HS-27A (cell line): ENCODE measurements around the gene ZBTB43.
A peak's percentile ranks its signal among the peaks of the same experiment; 100 is the strongest.
"Not testable (repeated sequence)": the region's sequence is repeated elsewhere in the genome, so short reads cannot be mapped to it uniquely, and the experiment has no call there.

Experiments used
- DNase-seq: peaks from one replicate; pipeline ENCODE4 v3.0.0-alpha.2; 2012; ENCODE audit warnings: low read depth, missing footprints

The ZBTB43 gene

GRCh38 chr9:126804696-126805553 is at the start of gene ZBTB43:
Gene ZBTB43, plus strand, starts transcription at chr9:126805040. Its CDS starts 27,470 bp downstream, at chr9:126832510.
- peak; percentile 76 for DNase-seq

- no peak for DNase-seq
These were observed 49.4 kb upstream of the ZBTB43 start for GRCh38 chr9:126755317-126755875.

GRCh38 chr9:126756238-126756637 is 48.6 kb upstream of the ZBTB43 start:
- no peak for DNase-seq

- no peak for DNase-seq
These were observed 47.9 kb upstream of the ZBTB43 start for GRCh38 chr9:126756876-126757415.

DNA sequence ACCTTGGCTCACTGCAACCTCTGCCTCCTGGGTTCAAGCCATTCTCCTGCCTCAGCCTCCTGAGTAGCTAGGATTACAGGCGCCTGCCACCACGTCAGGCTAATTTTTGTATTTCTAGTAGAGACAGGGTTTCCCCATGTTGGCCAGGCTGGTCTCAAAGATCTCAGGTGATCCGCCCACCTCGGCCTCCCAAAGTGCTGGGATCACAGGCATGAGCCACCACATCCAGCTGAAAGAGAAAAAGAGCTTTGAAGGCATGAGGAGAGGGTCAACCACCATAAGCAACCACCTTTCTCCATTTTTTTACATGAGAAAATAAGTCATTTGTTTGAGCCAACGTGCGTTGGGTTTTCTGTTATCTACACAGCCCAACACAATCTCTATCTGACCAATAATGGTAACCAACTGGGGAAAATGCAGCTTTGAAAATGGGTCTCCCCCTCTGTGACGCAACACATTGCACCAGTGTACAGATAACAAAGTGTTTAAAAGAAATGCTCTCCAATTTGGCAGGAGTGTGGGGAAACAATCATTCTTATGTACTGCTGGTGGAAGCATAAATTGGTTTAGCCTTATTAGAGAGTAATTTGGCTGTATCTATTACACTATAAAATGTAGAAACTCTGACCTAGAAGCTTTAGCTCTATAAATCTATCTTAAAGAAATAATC is 45.8 kb upstream of the ZBTB43 start:
- DNase-seq, result no peak

DNA sequence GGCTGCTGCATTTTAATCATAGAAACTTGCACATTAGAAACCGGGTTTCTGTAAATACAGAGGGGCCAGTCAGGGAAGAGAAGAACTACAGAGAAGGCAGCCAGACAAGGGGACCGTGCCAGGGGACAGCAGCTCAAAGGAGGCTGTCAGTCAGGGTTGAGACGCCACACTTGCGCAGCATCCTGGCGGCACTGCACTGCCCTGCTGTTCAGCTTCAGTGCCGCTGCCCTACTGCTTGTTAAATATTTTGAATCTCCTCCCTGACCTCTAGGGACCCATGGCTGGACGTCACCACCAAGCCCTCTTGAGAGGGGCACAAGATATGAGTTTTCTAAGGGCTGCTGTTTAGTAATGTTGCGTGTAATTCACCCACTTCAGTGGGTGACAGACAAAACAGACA is 43.6 kb upstream of the ZBTB43 start:
- DNase-seq, result no peak

DNA sequence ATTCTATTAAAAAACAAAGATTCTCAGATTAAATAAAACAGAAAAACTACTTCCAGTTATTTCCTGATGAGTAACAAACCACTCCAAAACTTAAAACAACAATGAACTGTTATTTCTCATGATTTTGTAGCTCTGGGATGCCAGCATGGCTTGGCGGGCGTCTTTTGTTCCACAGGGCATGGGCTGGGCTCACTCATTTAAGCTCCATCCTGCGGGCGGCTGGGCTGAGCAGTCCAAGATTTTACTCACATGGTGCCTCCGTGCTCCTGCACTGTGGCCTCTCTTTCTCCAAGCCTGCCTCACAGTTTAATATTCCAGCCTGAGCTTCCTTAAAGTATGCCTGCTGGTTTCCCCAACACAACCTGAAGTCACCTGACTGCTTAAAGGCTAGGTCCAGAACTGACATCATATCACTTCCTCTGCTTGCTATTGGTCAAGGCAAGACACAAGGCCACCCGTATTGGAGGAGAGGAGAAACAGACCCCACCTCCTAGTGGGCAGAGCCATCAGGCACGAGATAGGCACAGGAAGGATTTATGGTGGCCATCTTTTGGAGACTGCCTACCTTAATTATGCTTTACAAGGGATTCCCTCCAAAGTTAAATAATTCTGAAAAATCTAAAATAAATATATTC is 41.6 kb upstream of the ZBTB43 start:
- DNase-seq, result no peak

GRCh38 chr9:126773004-126773607 is 31.7 kb upstream of the ZBTB43 start:
- DNase-seq, result no peak

GRCh38 chr9:126775926-126776325 is 28.9 kb upstream of the ZBTB43 start:
- no peak for DNase-seq

DNA sequence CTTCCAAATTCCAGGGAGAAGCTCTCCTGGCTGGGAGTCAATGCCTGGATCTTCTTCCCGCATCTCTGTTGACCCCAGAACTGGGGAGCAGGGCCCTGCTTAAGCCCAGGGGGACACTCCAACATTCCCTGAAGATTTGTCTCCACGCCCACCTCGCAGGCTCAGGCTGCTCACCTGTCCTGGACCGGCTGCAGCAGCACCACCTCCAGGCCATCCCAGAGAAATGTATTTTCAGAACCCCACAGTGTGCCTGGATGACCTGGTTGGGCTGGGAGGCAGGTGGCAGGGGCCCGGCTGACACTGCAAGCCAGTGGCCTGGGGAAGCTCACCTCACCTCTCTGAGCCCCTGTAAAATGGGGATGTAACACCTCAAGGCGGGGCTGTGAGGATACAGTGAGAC is 27.1 kb upstream of the ZBTB43 start:
- no peak for DNase-seq

DNA sequence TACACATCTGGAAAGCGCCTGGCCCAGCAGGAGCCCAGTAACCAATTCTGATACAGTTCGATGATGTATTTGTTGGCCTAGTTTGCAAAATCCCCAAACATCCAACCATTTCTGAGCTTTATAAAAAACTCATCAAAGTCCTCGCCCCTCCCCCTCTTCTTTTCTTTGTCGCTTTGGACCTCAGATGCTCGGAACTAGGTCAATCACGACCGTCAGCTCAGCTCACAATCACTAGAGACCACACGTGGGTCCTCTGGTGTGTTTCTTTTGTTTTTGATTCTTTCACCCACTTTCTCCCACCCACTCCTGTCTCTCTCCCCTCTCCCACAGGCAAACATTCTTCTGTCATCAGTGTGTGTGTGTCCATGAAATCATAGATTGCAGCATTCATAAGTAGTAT is 26.7 kb upstream of the ZBTB43 start:
- DNase-seq, result no peak

DNA sequence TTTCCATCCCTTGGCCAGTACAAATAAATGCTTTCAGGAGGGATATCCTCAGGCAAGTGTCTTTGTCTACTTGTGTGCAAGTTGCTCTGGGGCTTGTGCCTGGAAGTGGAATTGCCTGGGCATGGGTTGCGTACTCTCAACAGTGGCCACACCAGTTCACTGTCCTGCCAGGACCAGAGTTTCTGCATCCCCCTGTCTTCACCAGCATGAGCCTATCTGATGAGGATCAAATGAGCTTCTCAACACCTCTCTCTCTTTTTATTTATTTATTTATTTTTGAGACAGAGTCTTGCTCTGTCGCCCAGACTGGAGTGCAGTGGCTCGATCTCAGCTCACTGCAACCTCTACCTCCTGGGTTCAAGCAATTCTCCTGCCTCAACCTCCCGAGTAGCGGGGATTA is 26.1 kb upstream of the ZBTB43 start:
- DNase-seq, result not testable (repeated sequence)

DNA sequence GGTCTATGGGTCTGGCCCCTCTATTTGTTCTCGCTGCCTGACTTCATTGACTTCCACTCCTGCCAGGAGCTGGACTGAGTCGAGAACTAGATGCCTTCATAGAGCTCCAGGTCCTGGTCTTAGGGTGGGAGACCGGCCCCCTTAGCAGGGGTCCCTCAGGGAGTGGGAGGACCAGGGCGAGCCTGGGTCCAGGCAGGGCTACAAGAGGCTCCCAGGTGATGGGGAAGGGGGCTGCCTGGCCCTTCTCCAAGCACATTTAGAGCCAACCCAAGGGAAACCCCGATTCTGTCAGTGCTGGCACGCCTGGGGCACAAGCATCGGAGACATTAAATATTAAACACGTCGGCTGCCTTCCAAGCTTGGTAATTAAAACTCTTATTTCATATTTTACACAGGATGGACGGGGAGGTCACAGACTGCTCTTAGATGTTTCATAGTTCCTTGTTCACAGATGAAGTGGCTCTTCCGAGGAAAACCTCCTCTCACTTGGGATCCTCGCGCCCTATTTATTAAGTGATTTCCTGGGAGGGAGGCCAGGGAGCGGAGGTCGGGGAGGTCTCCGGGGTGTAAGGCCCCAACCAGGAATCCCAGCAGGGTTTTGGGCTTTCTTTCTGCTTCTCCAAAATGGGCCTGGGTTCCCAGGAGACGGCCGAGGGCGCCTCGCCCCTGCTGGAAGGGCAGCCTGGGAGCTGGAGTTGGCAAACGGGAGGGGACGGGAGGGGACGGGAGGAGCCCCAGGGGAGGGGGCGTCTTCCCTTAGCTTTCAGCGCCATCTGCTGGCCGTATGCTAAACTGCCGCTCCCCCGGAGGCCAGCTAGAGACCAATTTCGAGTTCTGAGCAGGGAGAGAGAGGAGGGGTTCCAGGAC is 23.4 kb upstream of the ZBTB43 start:
- DNase-seq, result no peak

DNA sequence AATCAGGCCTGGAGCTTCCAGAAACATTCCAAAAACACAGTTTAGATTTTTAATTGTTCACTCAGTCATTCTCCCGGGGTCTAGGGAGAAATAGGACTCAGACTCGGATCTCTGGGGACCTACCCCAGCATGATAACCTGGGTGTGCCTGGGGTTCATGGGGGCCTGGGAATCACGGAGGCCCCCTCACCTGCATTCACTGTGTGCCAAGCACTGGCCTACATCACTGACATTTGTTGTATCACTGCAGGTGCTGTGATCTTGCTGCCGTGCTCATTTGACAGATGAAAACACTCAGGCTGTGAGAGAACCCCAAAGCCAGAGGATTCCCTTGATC is 22.8 kb upstream of the ZBTB43 start:
- no peak for DNase-seq

GRCh38 chr9:126783949-126784348 is 20.9 kb upstream of the ZBTB43 start:
- no peak for DNase-seq

DNA sequence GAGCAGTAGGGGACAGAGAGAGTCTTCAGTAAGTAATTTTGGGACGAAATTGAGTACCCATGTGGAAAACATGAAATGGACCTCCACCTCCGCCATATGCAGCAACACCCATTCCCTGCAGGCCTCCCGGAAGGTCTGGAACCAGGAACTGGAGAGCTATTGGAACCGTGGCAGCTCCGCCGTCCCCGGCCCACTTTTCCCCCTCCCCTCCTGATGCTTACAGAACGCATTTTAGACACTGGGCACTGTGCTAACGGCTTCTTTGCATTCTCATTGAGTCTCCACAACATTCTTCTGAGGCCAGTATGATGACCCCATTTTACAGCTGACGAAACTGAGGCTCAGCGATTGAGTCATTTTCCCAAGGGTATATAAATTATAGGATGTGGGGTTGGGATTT is 20.4 kb upstream of the ZBTB43 start:
- no peak for DNase-seq

GRCh38 chr9:126784841-126785240 is 20.0 kb upstream of the ZBTB43 start:
- not testable (repeated sequence) for DNase-seq

DNA sequence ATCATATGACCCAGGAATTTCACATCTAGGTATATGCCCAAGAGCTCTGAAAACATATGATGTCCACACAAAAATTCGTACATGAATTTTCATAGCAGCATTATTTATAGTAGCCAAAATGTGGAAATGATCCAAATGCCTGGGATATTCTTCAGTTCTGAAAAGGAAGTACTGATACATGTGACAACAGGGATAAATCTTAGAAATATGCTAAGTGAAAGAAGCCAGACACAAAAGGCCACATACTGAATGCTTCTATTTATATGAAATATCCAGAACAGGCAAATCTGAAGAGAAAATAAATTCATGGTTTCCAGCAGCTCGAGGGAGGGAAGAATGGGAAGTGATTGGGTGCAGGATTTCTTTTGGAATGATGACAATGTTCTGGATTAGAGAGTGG is 16.8 kb upstream of the ZBTB43 start:
- no peak for DNase-seq

DNA sequence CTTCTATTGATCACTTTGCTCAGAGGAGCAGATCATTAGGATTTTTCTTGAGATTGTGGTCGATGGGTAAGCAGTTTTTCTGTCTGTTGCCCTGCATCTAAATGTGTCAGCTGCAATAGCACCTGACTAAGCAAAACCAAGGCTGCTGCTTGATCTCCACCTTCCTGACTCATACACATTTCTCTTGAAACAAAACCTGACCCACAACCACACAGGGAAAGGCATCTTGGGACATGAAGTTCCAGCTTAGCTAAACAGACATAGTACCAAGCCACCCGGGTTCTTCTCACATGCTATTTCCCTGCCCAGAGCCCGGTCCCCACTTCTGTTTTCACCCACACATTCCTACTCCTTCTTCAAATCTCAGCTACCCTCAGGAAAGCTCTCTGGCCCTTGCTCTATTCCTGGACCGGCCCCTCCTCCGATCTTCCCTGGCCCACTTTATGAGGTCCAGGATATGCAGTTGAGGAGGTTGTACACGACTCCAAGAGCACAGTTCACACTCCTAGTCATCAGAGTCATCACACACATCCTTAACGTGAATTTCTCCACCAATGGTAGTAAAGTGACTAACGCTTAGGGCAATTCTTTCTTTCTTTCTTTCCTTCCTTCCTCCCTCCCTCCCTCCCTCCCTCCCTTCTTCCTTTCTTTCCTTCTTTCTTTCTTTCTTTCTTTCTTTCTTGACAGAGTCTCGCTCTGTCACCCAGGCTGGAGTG is 16.0 kb upstream of the ZBTB43 start:
- DNase-seq, result no peak

DNA sequence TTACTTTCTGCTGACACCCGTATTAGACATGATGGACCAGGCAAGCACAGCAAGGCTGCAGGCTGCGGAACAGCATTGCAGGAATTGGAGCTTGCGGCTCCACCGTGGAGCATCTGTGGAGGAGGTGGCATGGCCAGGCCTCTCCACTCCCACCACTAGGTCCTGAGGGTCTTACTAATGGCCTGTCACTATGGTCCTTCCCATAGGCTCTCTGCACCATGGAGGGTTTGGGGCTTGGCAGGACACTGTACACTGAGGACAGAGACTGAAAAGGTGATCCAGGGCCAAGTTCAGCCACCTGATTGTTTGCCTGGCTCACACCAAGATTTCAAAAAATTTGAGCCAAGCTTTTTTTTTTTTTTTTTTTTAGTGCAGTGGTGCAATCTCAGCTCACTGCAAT is 14.3 kb upstream of the ZBTB43 start:
- DNase-seq, result no peak
